ENCODE results near the gene SRP9. TPM values are rescaled to one million over a fixed set of nuclear protein-coding genes. Genes with fewer than 3 reads are reported as not detected.
"Not testable (repeated sequence)": the region's sequence is repeated elsewhere in the genome, so short reads cannot be mapped to it uniquely, and the experiment has no call there.

SRP9 gene
- total RNA-seq, 2 donors from 2014 or later: 189 to 200 TPM

- ATAC-seq: peak; percentile 87 to 93
- intact Hi-C loops (cut with DNase I): loop anchor here in 1 of 2 donors (5.0 kb wide), 1 partner anchor 37 kb away; no protein-coding TSS in a partner anchor
- DNase-seq: peak; percentile 94
Measured at GRCh38 chr1:225809842-225810578, 32.4 kb downstream of the SRP9 start, which contains the start of gene EPHX1. TSS of gene EPHX1 (plus strand) at chr1:225810124. CDS start at chr1:225828730, 18,606 bp downstream.

DNA sequence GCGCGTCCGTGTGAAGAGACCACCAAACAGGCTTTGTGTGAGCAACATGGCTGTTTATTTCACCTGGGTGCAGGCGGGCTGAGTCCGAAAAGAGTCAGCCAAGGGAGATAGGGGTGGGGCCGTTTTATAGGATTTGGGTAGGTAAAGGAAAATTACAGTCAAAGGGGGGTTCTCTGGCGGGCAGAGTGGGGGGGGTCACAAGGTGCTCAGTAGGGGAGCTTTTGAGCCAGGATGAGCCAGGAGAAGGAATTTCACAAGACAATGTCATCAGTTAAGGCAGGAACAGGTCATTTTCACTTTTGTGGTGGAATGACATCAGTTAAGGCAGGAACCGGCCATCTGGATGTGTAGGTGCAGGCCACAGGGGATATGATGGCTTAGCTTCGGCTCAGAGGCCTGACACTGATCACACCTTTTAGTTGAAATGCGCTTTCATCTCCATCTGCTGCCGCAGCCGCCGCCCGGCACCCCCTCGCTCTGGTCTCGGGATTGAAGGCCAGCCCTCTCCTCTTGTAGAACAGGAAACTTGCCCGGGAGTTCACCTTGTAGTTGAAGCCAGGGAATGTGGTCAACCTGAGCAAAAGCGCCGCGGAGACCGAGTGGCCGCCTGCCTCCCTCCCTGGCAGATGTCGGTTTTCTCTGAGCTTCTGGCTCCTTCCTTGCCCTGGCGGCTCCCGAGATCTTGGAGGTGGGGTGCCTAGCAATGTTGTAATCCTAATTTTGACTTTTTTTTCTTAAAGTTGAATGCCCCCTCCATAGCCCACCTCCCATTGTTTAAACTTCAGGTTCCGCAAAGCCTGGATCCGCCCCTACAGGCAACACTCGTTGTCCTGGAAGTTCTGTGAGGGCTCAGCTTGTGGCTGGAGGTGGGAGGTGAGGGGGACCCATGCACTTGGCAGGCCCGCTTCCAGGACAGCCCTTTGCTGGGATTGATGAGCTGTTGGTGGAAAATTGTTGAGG, 33.2 kb downstream of the SRP9 start:
- intact Hi-C loops (cut with DNase I): loop anchor here in 1 of 2 donors (5.0 kb wide), 1 partner anchor 36 kb away; no protein-coding TSS in a partner anchor
- not testable (repeated sequence) for DNase-seq

GRCh38 chr1:225811622-225812487, 34.2 kb downstream of the SRP9 start:
- intact Hi-C loops (cut with DNase I): loop anchor here in 1 of 2 donors (5.0 kb wide), 1 partner anchor 35 kb away; no protein-coding TSS in a partner anchor
- peak in 1 of 2 donors; percentile 10 for ATAC-seq
- no peak for DNase-seq

More for the DNA sequence above, 33.2 kb downstream of the SRP9 start:
- peak in 1 of 2 donors; percentile 4 for ATAC-seq

DNA sequence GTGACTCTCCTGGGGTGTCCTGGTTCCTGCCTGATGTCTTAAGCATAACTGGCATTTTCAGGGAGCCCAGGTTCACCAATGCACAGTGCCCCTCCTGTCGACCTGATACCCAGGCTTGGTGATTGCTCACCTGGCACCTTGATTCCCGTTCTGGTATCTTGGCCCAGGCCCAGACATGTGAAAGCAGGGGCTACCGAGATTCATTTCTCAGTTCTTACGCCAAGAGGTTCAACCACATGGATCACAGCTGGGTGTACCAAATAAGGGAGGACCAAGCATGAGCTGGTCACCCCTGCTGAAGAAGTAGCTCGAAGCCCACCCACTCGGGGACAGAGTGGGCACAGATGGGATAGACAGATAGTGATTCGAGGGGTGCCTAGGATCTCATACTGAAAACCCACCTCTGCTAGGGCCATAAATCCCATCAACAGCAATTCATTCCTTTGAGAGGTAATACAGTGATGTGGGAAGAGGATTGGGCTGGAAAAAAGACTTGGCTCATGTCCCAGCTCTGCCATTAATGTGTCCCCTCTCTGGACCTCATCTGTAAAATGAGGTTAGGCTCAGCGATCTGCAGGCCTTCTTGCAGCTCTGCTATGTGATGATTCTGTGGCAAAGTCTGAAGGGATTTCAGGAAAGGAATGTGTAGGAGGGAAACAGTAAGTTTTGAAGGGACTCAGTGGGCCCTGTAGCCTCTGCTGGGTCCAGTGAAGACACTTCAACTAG, 35.0 kb downstream of the SRP9 start:
- intact Hi-C loops (cut with DNase I): loop anchor here in 1 of 2 donors (5.0 kb wide), 1 partner anchor 35 kb away; no protein-coding TSS in a partner anchor
- ATAC-seq (no peak), DNase-seq (no peak)

DNA sequence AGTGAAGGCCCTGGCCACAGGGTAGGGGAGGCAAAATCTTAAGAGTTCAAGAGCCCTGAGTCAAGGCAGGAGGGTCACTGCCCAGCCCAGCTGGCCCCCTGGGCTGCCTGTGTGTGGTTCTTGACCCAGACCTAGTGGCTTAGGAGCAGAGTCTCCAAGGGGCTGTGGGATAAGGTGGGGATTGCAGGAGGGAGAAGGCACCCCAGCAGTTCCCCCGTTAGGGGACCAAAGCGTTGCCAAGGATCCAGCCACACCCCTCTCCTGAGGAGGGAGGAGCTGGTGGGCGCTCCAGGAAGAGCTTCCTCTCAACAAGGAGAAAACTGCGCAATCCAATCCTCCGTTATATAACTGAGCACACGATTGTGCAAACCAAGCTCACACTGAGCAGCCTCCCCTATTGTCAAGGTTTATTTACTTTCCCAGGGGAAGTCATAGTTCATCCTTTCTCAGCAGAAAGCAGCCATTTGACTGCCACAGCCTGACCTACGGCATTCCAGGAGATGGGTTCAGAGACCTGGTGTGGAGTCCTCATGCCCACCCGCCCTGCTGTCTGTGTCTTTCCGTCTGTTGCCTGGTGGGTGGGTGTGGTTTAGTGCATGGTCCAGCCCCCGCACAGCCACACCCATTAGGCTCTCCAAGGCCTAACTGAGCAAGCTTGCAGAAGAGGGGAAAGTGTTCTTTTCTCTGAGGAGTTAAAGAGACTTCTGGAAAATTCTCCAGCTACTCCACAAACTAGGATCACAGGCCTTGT, 35.8 kb downstream of the SRP9 start:
- peak; percentile 73 for DNase-seq
- peak; percentile 41 to 43 for ATAC-seq
- intact Hi-C loops (cut with DNase I): loop anchor here in 1 of 2 donors (5.0 kb wide), 1 partner anchor 34 kb away; no protein-coding TSS in a partner anchor

GRCh38 chr1:225814381-225814780, 36.8 kb downstream of the SRP9 start:
- DNase-seq (peak; percentile 40), ATAC-seq (no peak)
- intact Hi-C loops (cut with DNase I): loop anchor here in 1 of 2 donors (5.0 kb wide), 1 partner anchor 33 kb away; no protein-coding TSS in a partner anchor

DNA sequence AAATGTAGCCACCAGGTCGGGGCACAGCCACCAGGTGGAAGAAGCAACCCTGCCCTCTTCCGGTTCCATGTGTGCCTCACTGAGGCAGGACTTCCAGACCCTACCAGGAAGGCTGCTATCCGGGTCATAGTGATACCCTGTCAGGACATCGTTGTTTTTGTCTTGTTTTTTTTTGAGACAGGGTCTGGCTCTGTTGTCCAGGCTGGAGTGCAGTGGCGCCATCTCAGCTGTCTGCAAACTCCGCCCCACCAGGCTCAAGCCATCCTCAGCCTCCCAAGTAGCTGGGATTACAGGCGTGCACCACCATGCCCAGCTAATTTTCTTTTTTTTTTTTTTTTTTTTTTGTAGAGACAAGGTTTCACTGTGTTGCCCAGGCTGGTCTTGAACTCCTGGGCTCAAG, 37.5 kb downstream of the SRP9 start:
- ATAC-seq; DNase-seq; intact Hi-C loops (cut with DNase I): not testable (repeated sequence)

DNA sequence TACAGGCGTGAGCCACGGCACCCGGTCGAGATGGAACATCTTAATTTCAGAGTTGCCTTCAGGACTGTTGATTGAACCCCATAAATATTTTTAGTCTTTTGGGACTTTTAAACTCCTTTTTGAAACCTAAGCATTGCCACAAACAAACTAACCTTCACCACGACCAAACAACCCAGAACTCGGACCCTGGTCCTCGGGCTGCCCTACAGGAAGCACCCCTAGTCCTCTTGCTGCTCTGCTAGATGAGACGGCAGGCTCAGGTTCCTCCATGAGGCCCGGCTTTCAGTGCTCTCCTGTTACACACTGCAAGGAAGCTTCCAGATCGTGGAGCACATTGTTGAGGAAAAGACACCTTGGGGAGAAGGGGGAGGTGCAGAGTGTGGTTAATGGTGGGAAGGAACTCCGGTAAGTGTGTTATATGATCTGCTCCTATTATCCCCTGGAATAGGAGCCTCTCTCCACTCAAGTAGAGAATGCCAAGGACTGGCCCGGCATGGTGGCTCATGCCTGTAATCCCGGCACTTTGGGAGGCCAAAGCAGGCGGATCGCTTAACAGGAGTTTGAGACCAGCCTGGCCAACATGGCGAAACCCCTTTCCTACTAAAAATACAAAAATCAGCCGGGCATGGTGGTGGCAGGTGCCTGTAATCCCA, 38.0 kb downstream of the SRP9 start:
- intact Hi-C loops (cut with DNase I): no loop called here
- DNase-seq: no peak

DNA sequence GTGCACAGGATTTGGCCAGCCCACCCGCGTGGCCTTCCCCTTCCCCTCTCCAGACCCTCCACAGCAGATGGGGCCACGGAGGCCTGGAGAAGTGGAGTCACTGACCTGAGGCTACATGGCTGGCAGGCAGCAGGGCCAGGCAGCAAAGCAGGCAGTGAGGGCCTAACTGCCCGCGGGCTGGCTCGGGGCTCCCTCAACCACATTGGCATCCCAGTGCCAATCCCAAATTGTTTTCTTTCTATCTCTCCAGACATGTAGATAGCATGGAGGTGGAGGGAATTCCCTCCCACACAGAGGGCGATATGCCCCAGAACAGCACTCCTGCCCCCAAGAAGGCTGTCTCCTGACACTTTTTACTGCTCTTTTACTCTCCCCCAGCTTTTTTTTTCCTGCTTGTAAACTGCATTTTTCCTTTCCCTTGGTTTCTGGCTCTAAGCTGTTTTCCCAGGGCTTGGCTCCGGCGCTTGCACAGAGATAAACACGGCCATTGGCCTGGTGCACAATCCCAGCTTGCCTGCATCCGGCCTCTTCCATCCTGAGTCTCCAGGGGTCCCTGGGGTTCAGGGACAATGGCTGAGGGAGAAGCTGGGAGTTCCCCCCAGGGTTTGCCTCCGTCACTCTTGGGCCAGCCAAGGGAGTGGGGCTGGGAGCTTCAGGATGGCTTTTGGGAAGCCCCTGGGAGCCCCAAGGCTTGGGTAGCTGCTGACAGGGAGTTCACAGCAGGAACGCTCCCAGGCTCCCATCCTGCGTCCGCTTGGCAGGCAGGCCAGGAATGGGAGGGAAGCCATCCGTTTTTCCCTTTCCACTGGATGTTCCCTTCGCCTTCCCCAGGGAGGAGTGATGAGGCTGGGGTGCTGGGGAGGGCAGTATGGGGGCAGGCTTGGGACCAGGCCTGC, 39.3 kb downstream of the SRP9 start:
- DNase-seq (peak; percentile 80), ATAC-seq (peak; percentile 67 to 75)
- intact Hi-C loops (cut with DNase I): no loop called here

More for the DNA sequence above, 38.0 kb downstream of the SRP9 start:
- ATAC-seq: no peak

- DNase-seq (peak; percentile 82), ATAC-seq (peak; percentile 73 to 76)
- intact Hi-C loops (cut with DNase I): no loop called here
Measured at GRCh38 chr1:225817611-225818061, 40.0 kb downstream of the SRP9 start.

DNA sequence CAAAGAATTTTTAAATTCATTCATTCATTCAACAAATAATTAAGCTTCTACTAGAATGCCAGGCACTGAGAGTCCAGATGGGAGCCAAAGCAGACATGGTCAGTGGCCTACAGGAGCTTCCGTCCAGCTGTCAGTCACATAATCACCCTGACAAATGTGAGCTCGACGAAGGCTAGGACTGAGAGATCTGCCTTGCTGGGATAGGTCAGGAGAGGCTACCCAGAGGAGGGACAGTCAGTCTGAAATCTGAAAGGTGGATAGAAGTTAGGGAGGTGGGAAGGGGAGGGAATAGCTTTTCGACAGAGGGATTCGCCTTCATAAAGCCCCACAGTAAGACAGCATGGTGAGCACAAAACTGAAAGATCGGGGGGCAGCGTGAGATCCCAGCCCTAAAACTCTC, 40.6 kb downstream of the SRP9 start:
- no peak for ATAC-seq
- intact Hi-C loops (cut with DNase I): no loop called here
- DNase-seq: no peak

GRCh38 chr1:225819346-225820192, 41.9 kb downstream of the SRP9 start:
- DNase-seq: no peak
- intact Hi-C loops (cut with DNase I): no loop called here
- peak in 1 of 2 donors; percentile 5 for ATAC-seq

DNA sequence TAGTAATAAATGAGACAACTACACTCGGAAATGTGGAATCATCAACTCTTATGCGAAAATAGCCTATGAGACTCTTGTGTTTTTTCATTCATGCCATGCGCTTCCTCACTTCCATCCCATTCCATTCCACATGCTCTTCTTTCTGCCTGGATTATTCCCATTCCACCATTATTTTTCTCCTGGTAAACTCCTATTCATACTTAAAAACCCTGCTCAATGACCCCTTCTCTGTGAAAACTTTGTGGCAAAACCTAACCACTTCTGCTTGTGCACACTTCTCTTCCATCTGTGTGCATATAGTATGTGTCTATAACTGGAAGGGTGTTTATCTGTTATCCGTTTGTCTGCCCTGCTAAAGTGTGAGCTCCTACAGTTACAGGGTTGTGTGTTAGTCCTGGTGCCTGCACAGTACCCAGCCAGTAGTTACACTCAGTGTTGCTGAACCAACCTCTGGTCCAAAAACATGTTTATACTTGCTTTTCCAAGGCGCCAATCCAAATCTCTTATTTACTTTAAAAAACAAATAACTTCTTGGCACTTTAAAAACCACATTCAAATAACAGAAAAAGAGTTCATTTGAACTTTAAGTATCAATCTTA, 43.0 kb downstream of the SRP9 start:
- DNase-seq: no peak
- no peak for ATAC-seq
- intact Hi-C loops (cut with DNase I): no loop called here
